Astrocyte (in vitro differentiated cells and primary cell): ENCODE data around the gene PRKCE. TPM values are rescaled to one million over a fixed set of nuclear protein-coding genes. Genes with fewer than 3 reads are reported as not detected.

ENCODE experiments used
- DNase-seq: peaks from one replicate; pipeline ENCODE4 v3.0.0-alpha.2; 2010; ENCODE audit warnings: low read depth
- FAIRE-seq: peaks from 2 replicates; lab custom pipeline; 2011; peaks lifted over from hg19 to GRCh38; lab: Jason Lieb, UNC
- H2AFZ ChIP-seq: 2 replicates; pipeline ENCODE4 v1.6.0; 2012; ENCODE audit warnings: low read depth, low read length, inconsistent platforms
- H3K27ac ChIP-seq: 2 replicates; pipeline ENCODE4 v1.5.1; 2011; ENCODE audit warnings: low read depth, low read length, inconsistent platforms
- H3K27me3 ChIP-seq: 2 replicates; pipeline ENCODE4 v1.6.0; 2011; ENCODE audit warnings: low read length, inconsistent platforms; ENCODE audit not compliant: insufficient read depth
- H3K36me3 ChIP-seq: 2 replicates; pipeline ENCODE4 v1.5.1; 2011; ENCODE audit warnings: low read length, inconsistent platforms; ENCODE audit not compliant: insufficient read depth
- H3K4me1 ChIP-seq: 2 replicates; pipeline ENCODE4 v1.5.1; 2011; ENCODE audit warnings: low read length, inconsistent platforms; ENCODE audit not compliant: insufficient read depth
- H3K4me2 ChIP-seq: 2 replicates; pipeline ENCODE4 v1.6.0; 2012; ENCODE audit warnings: low read length, inconsistent platforms
- H3K4me3 ChIP-seq: 2 replicates; pipeline ENCODE4 v1.5.1; 2011; ENCODE audit warnings: low read depth, mild to moderate bottlenecking, low read length, inconsistent platforms; ENCODE audit not compliant: insufficient read depth
- H3K79me2 ChIP-seq: 2 replicates; pipeline ENCODE4 v1.6.0; 2012; ENCODE audit warnings: mild to moderate bottlenecking, low read length, inconsistent platforms; ENCODE audit not compliant: insufficient read depth
- H3K9ac ChIP-seq: 2 replicates; pipeline ENCODE4 v1.6.0; 2012; ENCODE audit warnings: mild to moderate bottlenecking, low read length, inconsistent platforms
- H3K9me3 ChIP-seq: 2 replicates; pipeline ENCODE4 v1.5.1; 2012; ENCODE audit warnings: low read depth, mild to moderate bottlenecking, low read length, inconsistent platforms; ENCODE audit not compliant: insufficient read depth
- H4K20me1 ChIP-seq: 2 replicates; pipeline ENCODE4 v1.6.0; 2012; ENCODE audit warnings: low read length, inconsistent platforms; ENCODE audit not compliant: insufficient read depth
- H3K27ac Mint-ChIP-seq: one replicate; pipeline ENCODE4 v1.8.0; 2021; ENCODE audit warnings: mild to moderate bottlenecking, mixed read lengths; ENCODE audit not compliant: unreplicated experiment
- H3K27me3 Mint-ChIP-seq: one replicate; pipeline ENCODE4 v1.8.0; 2021; ENCODE audit warnings: low read depth, mixed read lengths; ENCODE audit not compliant: unreplicated experiment
- H3K36me3 Mint-ChIP-seq: one replicate; pipeline ENCODE4 v1.8.0; 2021; ENCODE audit warnings: low read depth, mixed read lengths; ENCODE audit not compliant: unreplicated experiment
- H3K4me1 Mint-ChIP-seq: one replicate; pipeline ENCODE4 v1.8.0; 2021; ENCODE audit warnings: low read depth, mixed read lengths; ENCODE audit not compliant: unreplicated experiment
- H3K4me3 Mint-ChIP-seq: one replicate; pipeline ENCODE4 v1.8.0; 2021; ENCODE audit warnings: mild to moderate bottlenecking, moderate library complexity, mixed read lengths; ENCODE audit not compliant: unreplicated experiment
- H3K9me3 Mint-ChIP-seq: one replicate; pipeline ENCODE4 v1.8.0; 2021; ENCODE audit warnings: mild to moderate bottlenecking, mixed read lengths; ENCODE audit not compliant: unreplicated experiment
- EZH2 ChIP-seq: IDR thresholded peaks from 2 replicates; pipeline ENCODE4 v1.6.1; 2012; ENCODE audit warnings: mild to moderate bottlenecking, low read length, inconsistent platforms; ENCODE audit not compliant: insufficient read depth
- total RNA-seq: library from RNA; stranded (reverse); gene quantifications from 2 replicates; pipeline ENCODE4 v1.2.1, GENCODE V29; 2021
- TF ChIP-seq, protein P1 (sequence below): IDR thresholded peaks from 2 replicates; pipeline ENCODE4 v1.5.1; 2011; ENCODE audit warnings: low read depth, mild to moderate bottlenecking, inconsistent platforms, low read length, moderate library complexity; ENCODE audit not compliant: insufficient read depth

Gene PRKCE
- total RNA-seq, 1 donor from 2014 or later = 12.8 TPM

GRCh38 chr2:45860136-45861121 lies 209.0 kb downstream of the PRKCE start:
- peak overlapping the region; percentile 22 for H3K9ac ChIP-seq
- no peaks in the 10 kb centered on the region for H3K9me3 ChIP-seq
- Mint-ChIP-seq H3K4me1 (peaks cover 12% of the 10 kb centered on the region), H3K4me3 (peak overlapping the region; percentile 24), H3K9me3 (no peaks in the 10 kb centered on the region), H3K36me3 (no peaks in the 10 kb centered on the region), H3K27me3 (peaks cover 18% of the 10 kb centered on the region), H3K27ac (no peak overlapping the region)
- H3K27ac ChIP-seq = no peak overlapping the region
- TF ChIP-seq EZH2 = no peak
- TF ChIP-seq, protein P1, sequence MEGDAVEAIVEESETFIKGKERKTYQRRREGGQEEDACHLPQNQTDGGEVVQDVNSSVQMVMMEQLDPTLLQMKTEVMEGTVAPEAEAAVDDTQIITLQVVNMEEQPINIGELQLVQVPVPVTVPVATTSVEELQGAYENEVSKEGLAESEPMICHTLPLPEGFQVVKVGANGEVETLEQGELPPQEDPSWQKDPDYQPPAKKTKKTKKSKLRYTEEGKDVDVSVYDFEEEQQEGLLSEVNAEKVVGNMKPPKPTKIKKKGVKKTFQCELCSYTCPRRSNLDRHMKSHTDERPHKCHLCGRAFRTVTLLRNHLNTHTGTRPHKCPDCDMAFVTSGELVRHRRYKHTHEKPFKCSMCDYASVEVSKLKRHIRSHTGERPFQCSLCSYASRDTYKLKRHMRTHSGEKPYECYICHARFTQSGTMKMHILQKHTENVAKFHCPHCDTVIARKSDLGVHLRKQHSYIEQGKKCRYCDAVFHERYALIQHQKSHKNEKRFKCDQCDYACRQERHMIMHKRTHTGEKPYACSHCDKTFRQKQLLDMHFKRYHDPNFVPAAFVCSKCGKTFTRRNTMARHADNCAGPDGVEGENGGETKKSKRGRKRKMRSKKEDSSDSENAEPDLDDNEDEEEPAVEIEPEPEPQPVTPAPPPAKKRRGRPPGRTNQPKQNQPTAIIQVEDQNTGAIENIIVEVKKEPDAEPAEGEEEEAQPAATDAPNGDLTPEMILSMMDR = no peak
- no peak for FAIRE-seq
- H3K36me3 ChIP-seq = no peaks in the 10 kb centered on the region
- H3K79me2 ChIP-seq = no peaks in the 10 kb centered on the region
- DNase-seq = peak; percentile 36
- no peaks in the 10 kb centered on the region for H3K27me3 ChIP-seq
- H3K4me3 ChIP-seq = peak overlapping the region; percentile 25
- no peaks in the 10 kb centered on the region for H4K20me1 ChIP-seq
- peak overlapping the region; percentile 9 for H2AFZ ChIP-seq
- peak overlapping the region; percentile 83 for H3K4me2 ChIP-seq
- H3K4me1 ChIP-seq = peaks cover 5% of the 10 kb centered on the region

DNA sequence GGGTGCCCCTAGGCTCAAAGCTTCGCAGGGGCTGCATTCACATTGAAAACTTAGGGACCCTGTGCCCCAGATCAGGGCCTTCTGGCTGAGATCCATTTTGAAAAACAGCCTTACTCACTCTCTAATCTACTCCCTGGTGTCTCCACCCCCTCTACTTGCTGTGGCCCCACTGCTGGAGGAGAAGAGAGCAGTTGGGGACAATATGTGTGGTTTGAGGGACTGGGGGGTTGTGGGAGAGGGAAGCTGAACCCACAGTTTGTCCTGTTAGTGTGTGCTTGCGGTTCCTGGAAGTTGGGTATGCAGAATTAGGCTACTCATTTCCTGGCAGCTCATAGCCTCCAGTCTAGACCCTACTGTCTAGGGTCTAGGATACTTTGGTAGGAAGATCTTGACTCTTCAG lies 211.4 kb downstream of the PRKCE start:
- Histone ChIP-seq H3K4me3 (no peak overlapping the region), H3K27me3 (no peaks in the 10 kb centered on the region), H3K4me2 (no peak overlapping the region), H3K79me2 (no peaks in the 10 kb centered on the region), H3K36me3 (no peaks in the 10 kb centered on the region), H3K4me1 (peaks cover 5% of the 10 kb centered on the region), H2AFZ (no peak overlapping the region), H3K9ac (no peak overlapping the region), H3K27ac (no peak overlapping the region), H4K20me1 (no peaks in the 10 kb centered on the region), H3K9me3 (no peaks in the 10 kb centered on the region)
- Mint-ChIP-seq H3K27ac (no peak overlapping the region), H3K36me3 (no peaks in the 10 kb centered on the region), H3K27me3 (peaks cover 19% of the 10 kb centered on the region), H3K4me3 (no peak overlapping the region), H3K9me3 (no peaks in the 10 kb centered on the region), H3K4me1 (peaks cover 12% of the 10 kb centered on the region)
- FAIRE-seq (no peak), DNase-seq (no peak)
- TF ChIP-seq, protein P1 = no peak
- TF ChIP-seq EZH2 = no peak

GRCh38 chr2:45864121-45864520 lies 212.6 kb downstream of the PRKCE start:
- H3K4me3 Mint-ChIP-seq = no peak overlapping the region
- no peak for DNase-seq
- H3K27me3 ChIP-seq = no peaks in the 10 kb centered on the region
- peaks cover 6% of the 10 kb centered on the region for H3K4me1 ChIP-seq
- H3K27ac ChIP-seq = no peak overlapping the region
- no peak overlapping the region for H3K9ac ChIP-seq
- no peaks in the 10 kb centered on the region for H4K20me1 ChIP-seq
- H3K9me3 Mint-ChIP-seq = no peaks in the 10 kb centered on the region
- no peak for FAIRE-seq
- no peak for TF ChIP-seq EZH2
- TF ChIP-seq, protein P1 = no peak
- H3K27ac Mint-ChIP-seq = no peak overlapping the region
- H3K36me3 ChIP-seq = no peaks in the 10 kb centered on the region
- H2AFZ ChIP-seq = no peak overlapping the region
- H3K9me3 ChIP-seq = no peaks in the 10 kb centered on the region
- no peak overlapping the region for H3K4me3 ChIP-seq
- H3K79me2 ChIP-seq = no peaks in the 10 kb centered on the region
- peaks cover 15% of the 10 kb centered on the region for H3K4me1 Mint-ChIP-seq
- peaks cover 19% of the 10 kb centered on the region for H3K27me3 Mint-ChIP-seq
- H3K4me2 ChIP-seq = no peak overlapping the region
- no peaks in the 10 kb centered on the region for H3K36me3 Mint-ChIP-seq
